AG04450 (cell line): ENCODE measurements around the gene SFR1. TPM values are rescaled to one million over a fixed set of nuclear protein-coding genes. Genes with fewer than 3 reads are reported as not detected.

ENCODE experiments used
- CTCF ChIA-PET: fragments of 300-600, 350-600 bp; formaldehyde crosslinking; extraction: SDS; loops from one replicate; lab custom pipeline; 2022; ENCODE audit warnings: antibody characterized with exemption, inconsistent platforms; lab: Charles Lee
- POLR2A ChIA-PET: fragments of 350-600 bp; formaldehyde crosslinking; extraction: SDS; loops from one replicate; lab custom pipeline; 2021; ENCODE audit warnings: antibody characterized with exemption, inconsistent platforms; lab: Yijun Ruan, JAX
- DNase-seq: peaks from one replicate; pipeline ENCODE4 v3.0.0-alpha.2; 2011; ENCODE audit warnings: low read depth, low spot score
- H3K27ac ChIP-seq: one replicate; pipeline ENCODE4 v1.5.1; 2012; ENCODE audit warnings: low read depth, low read length, control low read depth
- H3K27me3 ChIP-seq: one replicate; pipeline ENCODE4 v1.6.0; 2012; ENCODE audit warnings: low read length; ENCODE audit not compliant: control insufficient read depth, insufficient read depth
- H3K4me3 ChIP-seq: 2 replicates; pipeline ENCODE4 v1.5.1; 2011; ENCODE audit warnings: mild to moderate bottlenecking, low read depth, low read length, control low read depth
- H3K9me3 ChIP-seq: 2 replicates; pipeline ENCODE4 v1.5.1; 2012; ENCODE audit warnings: low read length; ENCODE audit not compliant: control insufficient read depth, insufficient read depth
- CTCF ChIP-seq: IDR thresholded peaks from 2 replicates; pipeline ENCODE4 v1.5.1; 2011; ENCODE audit warnings: low read depth, low read length, control low read depth, inconsistent platforms
- polyA plus RNA-seq: library from polyadenylated mRNA; depleted of rRNA; stranded (reverse); fragments of >200 nt; gene quantifications from 2 replicates; pipeline ENCODE4 v1.2.3, GENCODE V29; 2011

SFR1 gene
- polyA plus RNA-seq, 1 experiment: 3.9 TPM

DNA sequence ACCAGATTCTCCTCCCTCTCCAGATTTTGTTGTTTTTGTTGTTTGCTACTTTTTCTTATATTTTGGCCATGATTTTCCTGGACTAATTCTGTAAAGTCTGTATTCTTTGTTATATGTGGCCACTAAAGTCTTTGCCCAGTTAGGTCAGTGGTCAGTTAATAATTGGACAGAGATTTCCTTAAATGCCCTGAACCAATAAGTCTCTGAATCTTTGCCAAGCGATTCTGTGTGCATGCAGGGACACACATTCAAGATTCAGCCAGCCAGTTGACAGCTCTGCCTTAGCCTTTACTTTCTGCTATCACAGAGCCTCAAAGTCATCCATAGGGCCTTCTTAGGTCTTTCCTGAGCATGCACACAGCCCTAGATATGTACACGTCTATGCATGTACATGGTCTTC is 25.3 kb upstream of the SFR1 start:
- peaks cover 2% of the 10 kb centered on the region for H3K9me3 ChIP-seq
- TF ChIP-seq CTCF: no peak
- ChIA-PET POLR2A (no interaction called here), CTCF (no interaction called here)
- H3K27ac ChIP-seq: no peak overlapping the region
- H3K27me3 ChIP-seq: no peaks in the 10 kb centered on the region
- DNase-seq: no peak
- no peak overlapping the region for H3K4me3 ChIP-seq

- Histone ChIP-seq H3K9me3 (peaks cover 2% of the 10 kb centered on the region), H3K4me3 (no peak overlapping the region), H3K27me3 (no peaks in the 10 kb centered on the region), H3K27ac (no peak overlapping the region)
- no peak for TF ChIP-seq CTCF
- DNase-seq: no peak
- ChIA-PET POLR2A (no interaction called here), CTCF (interaction anchor here (0.7 kb wide), 1 partner anchor 16 kb away, joined by 5 read pairs; no protein-coding TSS in a partner anchor)
These were observed 23.5 kb upstream of the SFR1 start for GRCh38 chr10:104098358-104098925.

- Histone ChIP-seq H3K9me3 (peaks cover 2% of the 10 kb centered on the region; the same call in 1 of the 2 replicates), H3K27me3 (no peaks in the 10 kb centered on the region), H3K4me3 (no peak overlapping the region), H3K27ac (no peak overlapping the region)
- POLR2A ChIA-PET: no interaction called here
- DNase-seq: no peak
- CTCF ChIA-PET: interaction anchor here (2.1 kb wide), 1 partner anchor 22 kb away, joined by 18 read pairs; the partner anchor contains the start of gene SFR1
- no peak for TF ChIP-seq CTCF
These were observed 22.7 kb upstream of the SFR1 start for GRCh38 chr10:104099269-104099668.

DNA sequence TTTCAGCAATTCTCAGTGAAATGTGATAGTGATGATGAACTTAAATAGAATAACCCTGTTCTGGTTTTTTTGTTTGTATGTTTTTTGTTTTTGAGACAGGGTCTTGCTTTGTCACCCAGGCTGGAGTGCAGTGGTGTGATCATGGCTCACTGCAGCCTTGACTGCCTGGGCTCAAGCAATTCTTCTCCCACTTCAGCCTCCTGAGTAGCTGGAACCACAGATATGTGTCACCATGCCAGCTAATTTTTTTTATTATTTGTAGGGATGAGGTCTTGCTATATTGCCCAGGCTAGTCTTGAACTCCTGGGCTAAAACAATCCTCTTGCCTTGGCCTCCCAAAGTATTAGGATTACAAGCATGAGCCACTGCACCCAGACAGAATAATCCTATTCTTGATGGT is 22.0 kb upstream of the SFR1 start:
- CTCF ChIA-PET: interaction anchor here (2.1 kb wide), 1 partner anchor 22 kb away, joined by 18 read pairs; the partner anchor contains the start of gene SFR1

More for the DNA sequence above, 22.0 kb upstream of the SFR1 start:
- no peak for DNase-seq
- peaks cover 2% of the 10 kb centered on the region; the same call in 1 of the 2 replicates for H3K9me3 ChIP-seq
- TF ChIP-seq CTCF: no peak
- H3K27ac ChIP-seq: no peak overlapping the region
- no peaks in the 10 kb centered on the region for H3K27me3 ChIP-seq
- POLR2A ChIA-PET: no interaction called here
- H3K4me3 ChIP-seq: no peak overlapping the region
